ENCODE data around the gene ZMYND8.
A peak's percentile ranks its signal among the peaks of the same experiment; 100 is the strongest.
"Not testable (repeated sequence)": the region's sequence is repeated elsewhere in the genome, so short reads cannot be mapped to it uniquely, and the experiment has no call there.

ZMYND8 gene

DNA sequence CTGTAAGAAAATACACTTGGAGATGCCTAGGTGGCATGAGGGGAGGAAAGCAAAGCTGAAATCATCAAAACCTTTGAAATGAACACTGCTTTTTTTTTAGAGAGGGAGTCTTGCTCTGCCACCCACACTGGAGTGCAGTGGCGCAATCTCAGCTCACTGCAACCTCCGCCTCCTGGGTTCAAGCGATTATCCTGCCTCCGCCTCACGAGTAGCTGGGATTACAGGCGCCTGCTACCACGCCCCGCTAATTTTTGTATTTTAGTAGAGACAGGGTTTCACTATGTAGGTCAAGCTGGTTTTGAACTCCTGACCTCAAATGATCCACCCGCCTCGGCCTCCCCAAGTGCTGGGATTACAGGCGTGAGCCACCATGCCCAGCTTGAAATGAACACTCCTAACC lies 111.3 kb downstream of the ZMYND8 start:
- DNase-seq (ENCODE audit: low spot score): not testable (repeated sequence)

DNA sequence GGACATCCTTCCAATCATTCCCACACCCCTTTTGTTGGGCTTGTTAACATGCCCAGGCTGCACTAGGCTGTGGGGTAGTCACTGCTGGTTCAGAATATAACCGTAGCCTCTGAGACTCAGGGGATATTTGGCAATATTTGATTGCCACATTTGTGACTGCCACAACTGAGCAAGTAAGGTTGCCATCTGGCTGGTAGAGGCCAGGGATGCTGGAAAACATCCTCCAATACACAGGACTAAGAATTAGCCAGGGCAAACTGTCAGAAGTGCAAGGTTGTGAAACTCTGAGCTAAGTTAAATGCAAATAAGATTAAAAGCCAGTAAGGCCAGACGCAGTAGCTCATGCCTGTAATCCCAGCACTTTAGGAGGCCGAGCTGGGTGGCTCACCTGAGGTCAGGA lies 112.0 kb downstream of the ZMYND8 start:
- no peak for DNase-seq (ENCODE audit: low spot score)

DNA sequence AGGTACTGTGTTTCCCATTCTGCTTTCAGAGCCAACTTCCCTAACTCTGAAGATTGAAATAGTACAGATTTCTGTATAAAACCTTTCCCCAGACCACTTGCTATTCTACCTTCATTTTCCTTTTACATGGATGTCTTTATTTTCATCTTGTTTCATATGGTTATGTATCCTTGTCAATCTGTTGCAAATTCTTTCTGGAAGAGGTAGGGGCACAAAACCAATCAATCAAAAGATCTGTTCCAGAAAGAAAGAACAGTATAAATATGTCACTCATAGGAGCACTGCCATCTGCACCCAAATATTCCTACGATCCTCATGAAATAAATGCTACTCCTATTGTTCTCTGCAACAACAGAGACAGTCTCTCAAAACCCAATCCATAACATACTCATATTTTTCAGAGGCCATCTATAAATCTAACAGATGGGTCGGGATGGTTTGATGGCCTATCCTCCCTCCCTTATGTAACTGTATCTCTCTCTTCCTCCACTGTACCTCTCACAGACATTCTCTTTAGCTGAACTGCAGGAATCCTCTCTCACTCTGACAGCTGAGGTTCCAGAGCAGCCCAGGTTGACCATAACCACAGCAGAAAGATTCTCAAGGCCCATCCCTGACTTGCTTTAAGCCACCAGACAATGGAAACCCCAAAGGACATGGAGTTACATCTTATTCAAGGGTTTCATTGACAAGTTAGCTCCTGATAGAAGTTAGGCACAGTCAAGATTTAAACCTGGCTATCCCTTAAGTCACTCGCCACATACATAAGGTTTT lies 112.8 kb downstream of the ZMYND8 start:
- DNase-seq (ENCODE audit: low spot score): peak; percentile 31

DNA sequence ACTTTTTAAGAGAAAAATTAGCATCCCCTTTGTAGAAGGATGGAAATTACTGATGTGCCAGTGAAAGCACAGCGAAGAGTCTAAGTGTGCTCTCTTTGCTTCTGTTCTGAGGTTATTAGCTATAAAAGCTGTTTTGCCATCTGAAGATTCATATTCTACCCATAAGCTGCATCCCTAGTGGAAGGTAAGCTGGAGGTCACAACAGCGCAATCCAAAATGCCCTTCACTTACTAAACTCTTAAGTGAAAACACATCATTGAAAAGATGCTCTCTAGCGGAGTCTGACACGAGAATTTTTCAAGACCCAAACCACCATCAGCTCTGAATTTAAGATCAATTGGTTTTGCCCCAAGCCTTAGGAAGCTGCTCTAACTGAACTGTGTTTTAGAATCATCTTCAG lies 113.5 kb downstream of the ZMYND8 start:
- no peak for DNase-seq (ENCODE audit: low spot score)

DNA sequence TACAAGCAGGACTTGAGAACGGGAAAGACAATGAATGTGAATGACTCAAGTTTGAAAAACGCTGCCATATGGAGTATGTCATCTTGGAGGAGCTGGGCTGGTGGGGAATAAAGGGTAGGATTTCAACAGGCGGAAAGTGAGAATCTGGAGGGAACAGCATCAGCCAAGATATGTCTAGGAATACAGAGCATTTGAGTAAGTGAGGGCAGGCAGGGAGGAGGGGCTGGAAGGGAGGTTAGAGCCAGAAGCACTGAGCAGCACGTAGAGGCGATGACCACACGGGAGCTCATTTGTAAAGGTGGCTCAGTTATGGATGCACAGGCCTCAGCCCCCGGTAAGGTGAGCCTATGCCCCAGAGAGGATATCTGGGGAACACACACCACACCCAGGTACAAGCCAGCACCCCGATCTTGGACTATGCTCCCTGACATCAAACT lies 115.1 kb downstream of the ZMYND8 start:
- DNase-seq (ENCODE audit: low spot score): no peak

DNA sequence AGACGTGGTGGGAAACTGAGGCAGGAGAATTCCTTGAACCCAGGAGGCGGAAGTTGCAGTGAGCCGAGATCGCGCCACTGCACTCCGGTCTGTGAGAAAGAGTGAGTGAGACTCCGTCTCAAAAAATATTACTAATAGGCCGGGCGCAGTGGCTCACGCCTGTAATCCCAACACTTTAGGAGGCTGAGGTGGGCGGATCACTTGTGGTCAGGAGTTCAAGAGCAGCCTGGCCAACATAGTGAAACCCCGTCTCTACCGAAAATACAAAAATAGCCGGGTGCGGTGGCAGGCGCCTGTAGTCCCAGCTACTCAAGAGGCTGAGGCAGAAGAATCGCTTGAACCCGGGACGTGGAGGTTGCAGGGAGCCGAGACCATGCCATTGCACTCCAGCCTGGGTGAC lies 116.4 kb downstream of the ZMYND8 start:
- DNase-seq (ENCODE audit: low spot score): not testable (repeated sequence)

DNA sequence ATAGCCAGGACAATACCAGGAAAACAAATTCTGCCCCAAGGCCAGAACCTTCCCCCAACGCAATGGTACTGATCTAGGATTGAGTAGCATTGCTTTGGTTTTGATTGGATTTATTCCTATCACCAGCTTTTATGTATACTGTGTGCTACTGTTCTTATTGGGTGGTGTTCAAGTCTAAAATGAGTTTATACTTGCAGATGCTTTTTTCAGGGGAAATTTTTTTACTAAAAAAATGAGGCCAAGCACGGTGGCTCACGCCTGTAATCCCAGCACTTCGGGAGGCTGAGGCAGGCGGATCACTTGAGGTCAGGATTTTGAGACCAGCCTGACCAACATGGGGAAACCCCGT lies 116.8 kb downstream of the ZMYND8 start:
- no peak for DNase-seq (ENCODE audit: low spot score)

DNA sequence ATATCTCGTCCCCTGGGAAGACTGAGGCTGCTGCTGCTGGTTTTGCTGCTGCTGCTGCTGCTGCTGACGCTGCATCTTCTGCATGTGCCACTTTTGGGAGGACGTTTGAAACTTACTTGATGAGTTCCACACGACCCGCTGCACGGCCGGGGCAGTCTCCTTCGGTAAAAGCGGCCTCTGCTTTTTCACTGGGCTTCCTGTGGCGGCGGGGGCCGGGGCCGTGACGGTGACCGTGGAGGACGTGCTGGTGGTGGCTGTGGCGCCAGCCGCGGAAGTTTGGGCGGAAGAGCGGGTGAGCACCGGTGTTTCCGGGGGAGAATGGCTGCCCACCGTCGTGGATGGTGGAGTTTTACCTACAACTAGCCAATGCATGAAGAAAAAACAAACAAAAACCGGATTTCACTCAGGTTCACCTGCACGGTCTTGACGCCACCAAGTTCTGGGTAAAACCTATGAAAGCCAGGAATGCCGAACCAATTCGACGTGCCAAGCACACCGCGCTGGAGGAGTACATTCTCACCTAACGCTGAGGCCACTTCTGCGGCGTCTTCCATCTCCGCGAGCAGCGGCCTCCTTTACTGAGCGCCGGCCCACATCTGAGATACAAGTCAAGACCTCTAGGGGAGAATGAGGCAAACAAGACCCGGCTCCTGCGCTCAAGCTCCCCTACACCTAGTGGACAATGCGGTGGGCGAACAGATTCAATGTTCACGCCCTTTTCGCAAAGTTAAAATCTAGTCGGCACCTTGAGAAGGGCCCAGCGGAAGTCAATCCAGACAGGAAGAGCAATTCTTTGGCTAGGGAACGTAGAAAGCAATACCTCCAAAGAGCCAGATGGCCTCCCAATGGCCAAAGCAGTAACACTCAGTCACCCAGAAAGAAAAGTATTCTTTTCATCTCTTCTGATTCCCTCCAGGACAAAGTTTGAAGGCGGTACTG lies 117.5 kb downstream of the ZMYND8 start:
- no peak for DNase-seq (ENCODE audit: low spot score)

DNA sequence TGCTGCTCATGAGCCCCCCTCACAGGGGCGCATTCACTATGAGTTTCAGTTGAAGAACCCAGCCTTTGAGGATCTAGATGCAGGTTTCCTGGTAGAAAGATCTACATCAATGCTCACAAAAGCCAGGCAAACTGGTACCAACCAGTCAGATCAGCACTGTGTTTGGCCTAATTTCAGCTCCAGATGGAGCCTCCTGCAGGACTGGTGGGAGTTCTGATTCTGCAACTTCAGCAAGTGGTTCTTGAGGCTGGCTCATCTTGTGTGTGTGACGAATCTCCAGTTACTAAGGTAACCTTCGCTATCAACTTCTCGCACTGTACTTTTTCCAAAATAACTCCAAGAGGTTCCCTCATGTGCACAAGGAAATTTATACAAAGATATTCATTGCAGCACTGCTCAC lies 118.8 kb downstream of the ZMYND8 start:
- peak; percentile 92 for DNase-seq (ENCODE audit: low spot score)

DNA sequence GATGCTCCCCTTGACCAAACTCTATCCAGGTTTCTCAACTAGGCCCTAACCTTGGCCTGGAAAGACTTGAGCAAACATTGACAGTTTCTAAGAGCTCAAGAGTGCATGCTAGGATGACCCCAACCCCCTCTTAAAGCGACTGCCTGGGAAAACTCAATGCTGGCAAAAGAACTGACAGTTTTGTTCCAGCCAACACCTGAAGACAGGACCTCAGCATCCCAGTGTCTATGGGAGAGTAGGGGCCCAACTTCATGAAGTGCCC lies 119.9 kb downstream of the ZMYND8 start:
- DNase-seq (ENCODE audit: low spot score): no peak

DNA sequence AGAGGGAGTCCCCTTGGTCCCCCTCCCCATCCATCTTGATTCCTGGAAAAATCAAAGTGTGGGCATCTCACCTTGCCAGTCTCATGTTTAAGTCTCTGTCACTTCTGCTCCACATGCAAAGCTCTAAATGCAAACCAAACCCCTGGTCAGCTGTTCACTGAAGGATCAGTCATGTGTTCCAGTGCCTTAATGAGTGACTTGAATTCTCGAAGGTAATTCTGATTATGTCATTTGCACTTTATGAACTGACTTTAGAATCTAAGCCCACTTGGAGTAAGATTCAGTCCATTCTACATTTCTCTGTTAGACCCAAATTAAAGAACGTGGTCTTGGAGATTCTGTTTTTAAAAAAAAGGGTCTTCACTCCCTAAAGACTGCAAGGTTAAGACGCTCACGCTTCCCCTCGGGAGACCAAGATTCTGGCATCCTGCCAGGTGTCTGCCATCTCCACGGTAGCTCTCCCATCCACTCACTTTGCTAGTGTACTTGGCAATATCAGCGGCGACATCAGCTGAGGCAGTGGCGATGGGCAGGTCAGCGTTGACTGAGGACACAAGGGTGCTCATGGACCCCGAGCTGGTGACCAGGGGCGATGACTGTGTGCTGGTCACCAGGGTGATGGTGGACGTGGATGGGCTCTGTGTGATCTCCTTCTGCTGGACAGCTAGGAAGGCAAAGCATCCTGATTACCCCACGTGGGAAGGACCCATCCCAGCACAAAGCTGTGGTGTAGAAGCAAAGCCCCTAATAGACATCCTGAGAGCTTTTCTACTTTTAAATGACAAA lies 120.5 kb downstream of the ZMYND8 start:
- no peak for DNase-seq (ENCODE audit: low spot score)

DNA sequence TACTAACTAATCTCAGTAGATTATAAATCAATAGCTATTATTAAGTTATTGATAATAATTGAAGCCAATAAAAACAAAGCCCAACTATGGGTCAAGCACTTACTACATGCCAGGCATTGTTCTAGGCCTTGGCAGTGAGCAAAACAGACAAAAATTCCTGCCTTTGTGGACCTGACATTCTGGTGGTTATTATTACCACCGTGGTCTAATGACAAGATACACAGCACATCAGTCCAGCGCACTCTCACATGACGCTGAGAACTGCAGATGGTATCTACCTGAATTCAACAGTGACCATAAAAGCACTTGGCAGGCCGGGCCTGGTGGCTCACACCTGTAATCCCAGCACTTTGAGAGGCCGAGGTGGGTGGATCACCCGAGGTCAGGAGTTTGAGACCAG lies 121.4 kb downstream of the ZMYND8 start:
- no peak for DNase-seq (ENCODE audit: low spot score)

DNA sequence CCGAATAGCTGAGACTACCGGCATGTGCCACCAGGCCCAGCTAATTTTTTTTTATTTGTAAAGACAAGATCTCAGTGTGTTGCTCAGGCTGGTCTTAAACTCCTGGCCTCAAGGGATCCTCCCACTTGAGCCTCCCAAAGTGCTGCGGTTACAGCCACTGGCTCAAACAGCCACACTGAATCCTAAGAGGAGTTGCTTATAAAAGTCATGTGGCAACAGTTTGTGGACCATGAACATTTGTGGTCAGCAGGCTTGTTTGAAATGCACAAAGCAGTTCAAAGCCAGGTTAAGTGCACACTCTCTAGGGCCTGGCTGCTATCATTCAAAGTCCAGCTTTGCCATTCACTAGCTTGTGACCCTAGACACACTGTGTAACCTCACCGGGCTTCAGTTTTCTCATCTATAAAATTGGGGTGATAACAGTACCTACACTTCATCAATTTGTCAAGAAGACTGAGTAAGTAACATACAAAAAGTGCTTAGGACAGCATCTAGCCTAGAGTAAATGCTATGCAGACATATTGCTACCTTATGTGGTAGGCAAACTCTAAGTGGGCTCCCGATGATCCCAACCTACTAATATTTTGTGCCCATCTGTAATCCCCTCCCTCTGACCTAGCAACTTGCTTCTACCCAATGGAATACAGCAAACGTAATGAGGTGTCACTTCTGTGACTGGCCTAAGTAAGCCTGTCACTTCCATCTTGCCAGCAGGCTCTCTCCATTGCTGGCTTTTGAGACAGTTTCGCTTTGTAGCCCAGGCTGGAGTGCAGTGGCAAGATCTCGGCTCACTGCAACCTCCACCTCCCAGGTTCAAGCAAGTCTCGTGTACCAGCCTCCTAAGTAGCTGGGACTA lies 122.9 kb downstream of the ZMYND8 start:
- DNase-seq (ENCODE audit: low spot score): no peak

DNA sequence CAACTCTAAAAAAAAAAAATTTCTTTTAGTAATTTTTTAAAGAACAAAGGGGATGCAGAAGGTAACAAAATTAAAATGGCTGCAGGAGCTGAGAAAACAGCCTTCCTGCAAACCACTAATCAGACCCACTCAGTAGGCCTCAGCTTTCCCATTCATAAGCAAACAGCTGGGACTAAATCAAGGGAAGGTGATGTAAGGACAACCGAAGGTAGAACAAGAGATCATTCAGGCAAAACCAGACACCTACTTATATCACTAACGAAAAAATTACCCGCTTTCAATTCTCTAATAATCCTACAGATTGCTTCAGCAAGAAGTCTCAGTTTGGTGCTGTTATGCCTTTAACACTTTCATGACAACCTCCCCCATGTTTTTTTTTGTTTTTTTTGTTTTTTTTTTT lies 124.0 kb downstream of the ZMYND8 start:
- DNase-seq (ENCODE audit: low spot score): no peak

DNA sequence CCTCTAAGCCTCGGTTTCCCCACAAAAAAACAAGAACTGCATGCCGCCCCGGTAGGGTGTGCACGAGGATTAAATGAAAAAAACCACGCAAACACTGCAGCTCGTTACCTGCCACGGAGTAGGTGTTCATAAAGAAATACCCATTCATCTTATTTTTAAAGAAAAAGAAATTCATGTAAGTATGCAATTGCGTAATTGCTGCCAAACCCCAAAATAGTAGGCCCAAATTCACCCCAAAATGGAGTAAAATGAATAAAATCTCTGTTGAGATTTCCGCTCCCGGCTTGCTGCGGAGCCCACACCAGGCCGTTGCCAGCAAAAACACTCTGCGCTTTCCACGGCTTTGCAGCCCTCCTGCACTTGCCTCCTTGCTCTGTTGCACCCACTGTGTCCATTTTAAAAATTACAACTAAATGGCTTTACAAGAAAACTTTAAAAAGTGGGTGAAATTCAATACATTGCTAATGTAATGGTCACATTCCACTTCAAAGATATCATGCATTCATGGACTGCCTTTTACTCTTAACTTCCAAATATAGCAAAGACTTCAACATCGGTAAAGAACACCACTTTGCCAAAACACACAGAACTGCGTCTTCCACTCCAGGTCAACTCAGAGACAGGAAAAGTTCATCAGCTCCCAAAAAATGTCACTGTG lies 125.0 kb downstream of the ZMYND8 start:
- DNase-seq (ENCODE audit: low spot score): no peak

DNA sequence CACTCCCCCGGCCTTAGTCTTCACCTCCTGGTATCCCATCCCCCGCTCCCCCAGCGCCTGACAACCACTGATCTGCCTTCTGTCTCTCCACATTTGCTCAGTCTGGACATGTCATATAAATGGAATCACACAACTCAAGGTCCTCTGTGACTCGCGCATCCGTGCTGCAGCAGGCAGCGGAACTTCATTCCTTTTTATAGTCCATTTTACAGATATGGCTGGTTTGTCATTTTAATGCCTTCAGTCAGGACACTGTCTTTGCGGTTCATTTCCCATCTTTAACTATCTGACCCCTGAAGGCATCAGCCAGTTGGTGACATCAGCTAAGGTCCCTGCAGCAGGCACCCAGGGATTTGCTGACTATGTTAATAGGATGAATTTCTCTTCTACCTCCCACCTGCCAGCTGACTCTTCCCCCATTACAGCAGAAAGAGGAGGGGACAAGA lies 125.7 kb downstream of the ZMYND8 start:
- DNase-seq (ENCODE audit: low spot score): no peak

DNA sequence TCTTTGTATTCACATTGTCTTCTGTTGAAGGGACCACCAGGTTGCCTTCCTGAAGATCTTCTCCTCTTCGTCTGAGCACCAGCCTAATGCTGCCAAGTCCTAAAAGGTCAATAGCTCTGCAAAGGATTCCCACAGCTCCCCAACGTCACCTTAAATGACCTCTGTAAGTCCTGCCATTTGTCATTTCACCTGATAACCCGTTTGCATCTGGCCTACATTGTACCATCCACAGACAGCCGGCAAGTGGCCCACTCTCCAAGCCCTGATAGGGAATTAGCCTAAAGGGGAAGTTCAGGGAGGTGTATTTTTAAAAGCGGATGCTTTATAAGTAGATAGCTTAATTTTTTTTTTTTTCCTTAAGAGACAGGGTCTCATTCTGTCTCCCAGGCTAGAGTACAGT lies 127.8 kb downstream of the ZMYND8 start:
- DNase-seq (ENCODE audit: low spot score): no peak

DNA sequence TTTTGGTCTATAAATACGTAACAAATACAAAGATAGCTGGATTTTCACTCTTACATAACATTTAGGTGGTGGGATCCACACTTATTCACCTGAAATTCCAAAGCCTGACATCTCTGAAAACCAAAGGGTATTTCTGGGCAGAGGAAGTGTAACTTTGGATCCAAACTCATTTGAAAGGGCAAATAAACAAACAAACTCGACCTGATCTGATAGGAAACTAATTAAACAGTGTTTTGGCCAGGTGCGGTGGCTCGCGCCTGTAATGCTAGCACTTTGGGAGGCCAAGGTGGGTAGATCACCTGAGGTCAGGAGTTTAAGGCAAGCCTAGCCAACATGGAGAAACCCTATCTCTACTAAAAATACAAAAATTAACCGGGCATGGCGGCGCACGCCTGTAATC lies 128.9 kb downstream of the ZMYND8 start:
- DNase-seq (ENCODE audit: low spot score): no peak

DNA sequence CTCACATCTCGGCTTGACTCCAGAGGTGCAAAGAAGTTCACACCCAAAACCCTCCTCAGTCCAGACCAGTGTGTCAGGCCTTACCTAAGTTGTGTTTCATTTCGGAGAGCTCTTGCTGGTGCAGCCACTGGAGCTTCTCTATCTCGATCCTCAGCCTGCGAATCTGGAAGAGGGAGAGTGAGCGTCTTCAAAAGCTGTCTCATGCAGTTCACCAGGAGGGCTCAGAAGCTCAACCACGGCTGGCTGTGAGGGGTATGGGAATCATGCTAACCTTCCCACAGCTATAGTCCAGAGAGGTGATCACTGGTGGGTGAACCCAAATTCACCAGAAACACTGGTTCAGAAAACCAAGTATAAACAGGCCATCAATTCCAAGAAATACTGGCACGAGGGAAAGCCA lies 129.4 kb downstream of the ZMYND8 start:
- DNase-seq (ENCODE audit: low spot score): no peak

DNA sequence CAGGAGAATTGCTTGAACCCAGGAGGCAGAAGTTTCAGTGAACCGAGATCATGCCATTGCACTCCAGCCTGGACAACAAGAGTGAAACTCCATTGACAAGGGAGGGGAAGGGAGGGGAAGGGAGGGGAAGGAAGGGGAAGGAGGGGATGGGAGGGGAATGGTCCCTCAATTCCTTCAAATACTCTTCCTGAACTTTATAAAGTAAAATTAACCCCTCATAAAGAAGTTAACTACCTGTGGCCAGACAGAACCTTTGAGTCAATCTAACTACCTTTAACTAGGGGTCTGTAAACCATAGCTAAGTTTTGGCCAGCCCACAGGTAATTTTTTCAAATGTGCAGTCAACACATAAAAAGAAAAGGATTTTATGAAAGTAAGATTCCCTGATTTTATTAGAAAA lies 131.0 kb downstream of the ZMYND8 start:
- DNase-seq (ENCODE audit: low spot score): no peak

DNA sequence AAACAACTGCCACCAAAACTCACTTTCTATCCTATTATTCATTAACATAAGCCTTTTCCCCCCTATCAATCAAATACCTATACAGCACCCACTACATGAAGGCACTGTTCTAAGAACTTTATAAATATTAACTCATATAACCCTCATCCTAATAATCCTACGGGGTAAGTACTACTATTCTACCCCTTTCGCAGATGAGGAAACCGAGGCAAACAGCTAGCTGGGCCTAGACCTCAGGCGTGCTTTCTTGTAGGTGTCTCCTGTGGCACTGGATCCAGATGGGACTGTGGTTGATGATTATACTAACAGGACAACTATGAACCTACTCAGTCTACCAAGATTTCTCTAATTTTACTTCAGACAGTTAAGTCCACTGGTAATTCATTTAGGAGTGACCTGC lies 131.6 kb downstream of the ZMYND8 start:
- no peak for DNase-seq (ENCODE audit: low spot score)

Measured in cerebellar cortex (tissue), 1 donor.